HepG2 (cell line): ENCODE measurements around the gene OR4E1.

Source experiments
- TP53 ChIP-seq: sonication (generic); formaldehyde crosslinking; conservative IDR thresholded peaks from 2 replicates; pipeline ENCODE4 v1.4.0; 2020; ENCODE audit warnings: missing genetic modification reagents
- ZNF101 ChIP-seq: sonication (generic); formaldehyde crosslinking; IDR thresholded peaks from 2 replicates; pipeline ENCODE4 v1.4.0; 2020; ENCODE audit warnings: mild to moderate bottlenecking, low read depth, missing genetic modification reagents, borderline replicate concordance
- TF ChIP-seq, protein P1 (sequence below): IDR thresholded peaks from 2 replicates; pipeline ENCODE4 v1.6.1; 2012; ENCODE audit warnings: inconsistent platforms
- TF ChIP-seq, protein P2 (sequence below): sonication (generic); formaldehyde crosslinking; IDR thresholded peaks from 2 replicates; pipeline ENCODE4 v1.4.0; 2020; ENCODE audit warnings: missing genetic modification reagents

DNA sequence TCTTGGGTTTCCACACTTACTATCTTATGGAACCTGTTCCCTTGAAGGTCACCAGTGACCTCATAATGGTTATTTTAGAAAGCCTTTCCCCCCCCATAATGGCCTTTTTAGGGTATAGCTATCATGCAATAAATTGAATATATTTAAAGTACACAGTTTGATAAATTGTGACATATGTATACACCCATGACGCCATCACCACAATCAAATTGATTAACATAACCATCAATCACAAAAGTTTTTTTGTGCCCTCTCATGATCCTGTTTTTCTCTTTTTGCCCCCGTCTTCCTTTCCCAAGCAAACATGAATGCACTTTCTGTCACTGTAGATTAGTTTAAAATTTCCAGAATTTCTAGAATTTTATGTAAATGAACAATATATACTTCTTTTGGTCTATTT lies 28.7 kb upstream of the OR4E1 start:
- TF ChIP-seq ZNF101 (CRISPR knock-in tag) (no peak), TP53 (CRISPR knock-in tag) (no peak)
- TF ChIP-seq, protein P1, sequence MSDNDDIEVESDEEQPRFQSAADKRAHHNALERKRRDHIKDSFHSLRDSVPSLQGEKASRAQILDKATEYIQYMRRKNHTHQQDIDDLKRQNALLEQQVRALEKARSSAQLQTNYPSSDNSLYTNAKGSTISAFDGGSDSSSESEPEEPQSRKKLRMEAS = no peak
- TF ChIP-seq, protein P2, sequence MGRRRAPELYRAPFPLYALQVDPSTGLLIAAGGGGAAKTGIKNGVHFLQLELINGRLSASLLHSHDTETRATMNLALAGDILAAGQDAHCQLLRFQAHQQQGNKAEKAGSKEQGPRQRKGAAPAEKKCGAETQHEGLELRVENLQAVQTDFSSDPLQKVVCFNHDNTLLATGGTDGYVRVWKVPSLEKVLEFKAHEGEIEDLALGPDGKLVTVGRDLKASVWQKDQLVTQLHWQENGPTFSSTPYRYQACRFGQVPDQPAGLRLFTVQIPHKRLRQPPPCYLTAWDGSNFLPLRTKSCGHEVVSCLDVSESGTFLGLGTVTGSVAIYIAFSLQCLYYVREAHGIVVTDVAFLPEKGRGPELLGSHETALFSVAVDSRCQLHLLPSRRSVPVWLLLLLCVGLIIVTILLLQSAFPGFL (CRISPR knock-in tag) = no peak
